GM04504 (cell line): ENCODE measurements around the gene LYAR.
A peak's percentile ranks its signal among the peaks of the same experiment; 100 is the strongest.

Experiments
- DNase-seq: peaks from one replicate; pipeline ENCODE4 v3.0.0-alpha.2; 2012; ENCODE audit warnings: low read depth

LYAR gene

DNA sequence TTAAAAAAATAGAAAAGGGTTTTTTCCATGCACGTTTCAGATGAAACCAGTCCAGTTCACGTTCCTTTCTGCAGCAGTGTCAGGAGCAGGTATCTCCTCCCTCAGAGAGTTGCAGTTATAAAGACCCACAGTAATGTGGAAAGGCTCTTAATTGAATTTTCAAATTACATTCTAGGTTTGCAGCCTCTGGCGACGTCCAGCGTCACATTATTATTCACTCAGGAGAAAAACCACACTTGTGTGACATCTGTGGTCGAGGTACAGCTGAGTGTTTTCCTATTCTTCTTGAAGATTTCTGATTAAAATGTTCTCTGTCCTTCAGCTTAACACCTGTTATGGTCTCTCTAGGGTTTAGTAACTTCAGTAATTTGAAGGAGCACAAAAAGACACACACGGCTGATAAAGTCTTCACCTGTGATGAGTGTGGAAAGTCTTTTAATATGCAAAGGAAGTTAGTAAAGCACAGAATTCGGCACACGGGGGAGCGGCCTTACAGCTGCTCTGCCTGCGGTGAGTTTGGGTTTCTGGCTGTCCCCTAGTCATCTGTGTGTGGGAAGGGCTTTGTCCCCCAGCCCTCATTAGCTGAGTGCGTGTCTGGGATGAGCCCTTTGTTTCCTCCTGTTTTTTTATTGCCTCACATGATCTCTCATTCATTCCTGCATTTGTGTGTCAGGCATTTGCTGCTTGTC is 25.7 kb upstream of the LYAR start:
- DNase-seq, result no peak

DNA sequence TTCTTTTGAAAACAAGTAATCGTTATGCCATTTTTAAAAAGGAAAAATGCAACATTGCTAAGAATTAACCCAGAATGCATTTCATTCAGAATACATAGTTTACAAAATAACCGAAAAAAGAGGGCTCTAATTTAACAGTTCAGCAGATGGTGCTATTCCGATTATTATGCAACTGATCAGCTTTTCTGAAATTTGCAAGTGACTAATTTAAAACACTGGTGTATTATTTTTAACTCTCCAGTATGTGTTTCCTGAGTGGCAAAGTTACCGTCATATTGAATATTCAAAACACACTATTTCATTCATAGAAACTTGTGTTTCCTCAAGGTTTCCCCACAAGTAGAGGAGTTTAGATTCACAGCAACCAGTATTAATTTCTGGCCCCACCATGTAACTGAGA is 21.2 kb upstream of the LYAR start:
- no peak for DNase-seq

GRCh38 chr4:4308800-4309441 is 19.0 kb upstream of the LYAR start:
- peak; percentile 68 for DNase-seq

DNA sequence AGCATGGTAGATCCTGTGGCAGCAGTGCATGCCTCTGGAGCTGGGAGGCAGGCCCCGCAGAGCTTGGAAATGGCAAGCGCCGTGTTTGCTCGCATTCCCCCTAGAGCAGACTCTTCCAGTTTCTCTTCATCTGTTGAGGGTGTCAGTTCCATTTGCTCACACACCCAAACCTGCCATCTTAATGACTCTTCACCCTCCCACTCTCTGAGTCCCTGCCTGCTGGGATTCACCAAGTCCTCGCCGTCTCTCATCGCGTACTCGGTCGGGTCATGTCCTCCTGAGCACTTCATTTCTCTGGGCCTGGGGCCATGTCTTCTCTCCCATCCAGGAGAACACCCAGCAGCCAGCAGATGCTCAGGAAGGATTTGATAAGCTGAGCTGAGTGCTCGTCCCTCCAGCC is 17.0 kb upstream of the LYAR start:
- DNase-seq, result no peak

- no peak for DNase-seq
Observed at GRCh38 chr4:4302416-4302815, 12.5 kb upstream of the LYAR start.

GRCh38 chr4:4302001-4302400 is 12.0 kb upstream of the LYAR start:
- no peak for DNase-seq

DNA sequence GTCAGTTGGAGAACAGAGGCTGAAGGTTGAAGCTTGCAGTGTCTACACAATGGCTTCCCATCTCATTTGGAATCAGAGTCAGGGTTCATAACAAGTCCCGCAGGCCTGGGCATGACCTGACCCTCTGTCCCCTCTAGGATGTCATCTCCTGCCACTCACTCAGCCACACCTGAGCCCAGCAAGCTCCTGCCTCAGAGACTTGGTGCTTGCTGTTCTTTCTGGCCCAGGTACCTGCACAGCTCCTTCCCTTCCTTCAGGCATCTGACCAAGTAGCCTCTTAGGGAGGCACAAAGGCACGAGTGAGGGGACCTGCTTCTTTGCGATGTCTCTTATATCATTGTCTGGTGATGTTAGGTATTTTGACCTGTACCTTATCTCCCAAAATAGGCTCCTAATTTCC is 9.1 kb upstream of the LYAR start:
- DNase-seq, result no peak

DNA sequence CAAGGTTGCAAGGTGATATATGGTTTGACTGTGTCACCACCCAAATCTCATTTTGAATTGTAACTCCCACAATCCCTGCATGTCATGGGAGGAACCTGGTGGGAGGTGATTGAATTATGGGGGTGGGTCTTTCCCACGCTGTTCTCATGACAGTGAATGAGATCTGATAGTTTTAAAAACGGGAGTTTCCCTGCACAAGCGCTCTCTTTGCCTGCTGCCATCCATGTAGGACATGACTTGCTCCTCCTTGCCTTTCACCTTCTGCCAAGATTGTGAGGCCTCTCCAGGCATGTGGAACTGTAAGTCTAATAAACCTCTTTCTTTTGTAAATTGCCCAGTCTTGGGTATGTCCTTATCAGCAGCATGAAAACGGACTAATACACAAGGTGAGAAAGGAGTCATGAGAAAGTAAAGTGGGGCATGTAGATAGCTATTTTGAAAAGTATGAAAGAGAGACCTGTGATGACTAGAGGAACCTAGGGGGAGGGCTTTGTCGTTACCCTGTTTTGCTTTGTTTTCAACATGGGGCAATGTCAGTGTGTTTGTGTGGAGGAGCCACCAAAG is 6.4 kb upstream of the LYAR start:
- DNase-seq, result no peak

GRCh38 chr4:4293279-4293678 is 3.3 kb upstream of the LYAR start:
- DNase-seq, result no peak

GRCh38 chr4:4289597-4289940 is 385 bp downstream of the LYAR start:
- no peak for DNase-seq

GRCh38 chr4:4289055-4289454 is 899 bp downstream of the LYAR start:
- no peak for DNase-seq

DNA sequence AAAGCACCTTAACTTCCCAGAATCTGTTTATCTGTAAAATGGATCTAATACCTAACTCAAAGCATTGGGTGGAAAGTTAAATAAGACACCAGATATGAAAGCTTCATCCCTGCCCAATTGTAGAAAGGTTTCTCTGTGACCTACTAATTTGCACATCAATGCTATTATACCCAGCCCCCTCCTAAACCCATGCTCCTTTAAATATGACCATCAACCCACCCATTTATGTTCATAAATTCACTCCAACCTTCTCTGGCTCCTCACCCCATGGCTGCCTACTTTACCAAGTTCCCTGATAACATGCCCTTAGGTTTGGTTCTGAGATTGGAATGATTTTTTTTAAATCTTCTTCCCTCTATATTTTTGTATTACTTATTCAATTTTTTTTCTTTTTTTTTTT is 1.9 kb downstream of the LYAR start:
- DNase-seq, result no peak

DNA sequence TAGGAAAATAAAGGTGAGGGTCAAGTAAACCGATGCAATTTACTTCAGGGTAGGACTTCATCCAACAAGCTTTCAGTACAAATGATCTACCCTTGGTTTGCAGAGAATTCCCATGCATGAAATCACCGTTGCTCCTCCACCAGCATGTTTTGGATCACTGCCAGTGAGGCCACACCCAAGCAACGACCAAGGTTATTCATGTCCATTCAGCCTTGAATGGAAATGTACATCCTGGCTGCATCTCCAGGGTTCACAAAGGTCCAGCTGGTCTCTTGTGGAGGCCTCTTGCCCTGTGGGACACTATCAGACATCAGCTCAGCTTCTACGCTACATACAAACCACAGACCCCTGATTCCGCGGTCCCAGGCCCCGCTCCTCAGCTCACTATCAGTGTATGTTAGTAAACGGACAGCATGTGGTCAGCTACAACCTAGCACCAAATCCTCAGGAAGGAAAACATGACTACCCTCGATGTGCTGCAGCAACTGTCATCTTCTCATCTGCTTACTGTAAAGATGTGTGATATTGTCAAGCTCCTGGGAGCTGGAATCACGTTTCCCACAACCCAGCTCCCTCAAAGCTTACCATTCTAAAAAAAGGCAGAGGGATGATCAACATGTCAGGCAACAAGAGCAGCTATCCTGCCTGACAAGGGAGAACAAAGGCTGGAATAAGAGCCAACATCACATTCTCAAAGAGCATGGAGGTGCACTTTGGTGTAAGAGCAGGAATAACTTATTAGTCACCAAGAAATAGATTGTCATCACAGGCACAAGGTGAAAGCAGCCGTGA is 4.9 kb downstream of the LYAR start:
- DNase-seq, result no peak

DNA sequence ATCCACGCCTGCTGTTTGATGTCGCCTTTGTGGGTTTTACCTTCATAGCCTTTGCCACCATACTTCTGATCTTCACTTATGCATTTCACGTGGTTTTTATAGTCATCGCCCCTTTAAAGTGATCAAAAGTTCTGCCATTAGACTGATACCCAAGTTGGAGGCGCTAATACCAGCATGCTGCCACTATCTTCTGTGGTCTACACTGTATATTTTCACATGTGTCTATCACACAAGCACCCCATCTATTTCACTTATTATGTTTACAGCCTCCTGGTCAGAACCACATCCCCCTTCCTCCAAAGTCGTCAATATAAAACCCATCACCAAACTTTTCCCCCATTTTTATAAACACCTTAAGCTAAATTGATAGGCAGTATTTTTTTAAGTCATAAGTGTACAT is 8.2 kb downstream of the LYAR start:
- no peak for DNase-seq

DNA sequence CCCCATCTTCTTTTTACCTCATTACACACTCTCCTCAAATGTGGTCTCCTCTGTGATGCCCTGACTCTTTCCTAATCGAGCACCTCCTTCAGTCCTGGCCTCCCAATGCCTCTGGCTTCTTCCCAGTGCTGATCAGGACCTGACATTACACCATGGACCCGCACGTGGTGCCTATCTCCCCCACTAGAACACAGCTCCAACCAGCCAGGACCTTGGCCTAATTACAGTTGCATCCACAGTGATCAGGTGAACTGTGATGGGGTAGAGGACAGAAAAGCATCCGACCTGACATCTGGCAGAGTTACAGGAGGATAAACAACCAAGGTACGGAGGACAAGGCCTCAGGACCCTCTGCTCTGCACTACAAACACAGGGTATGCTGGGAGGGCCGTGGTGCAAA is 12.4 kb downstream of the LYAR start:
- no peak for DNase-seq

GRCh38 chr4:4274226-4274625 is 15.7 kb downstream of the LYAR start:
- no peak for DNase-seq

DNA sequence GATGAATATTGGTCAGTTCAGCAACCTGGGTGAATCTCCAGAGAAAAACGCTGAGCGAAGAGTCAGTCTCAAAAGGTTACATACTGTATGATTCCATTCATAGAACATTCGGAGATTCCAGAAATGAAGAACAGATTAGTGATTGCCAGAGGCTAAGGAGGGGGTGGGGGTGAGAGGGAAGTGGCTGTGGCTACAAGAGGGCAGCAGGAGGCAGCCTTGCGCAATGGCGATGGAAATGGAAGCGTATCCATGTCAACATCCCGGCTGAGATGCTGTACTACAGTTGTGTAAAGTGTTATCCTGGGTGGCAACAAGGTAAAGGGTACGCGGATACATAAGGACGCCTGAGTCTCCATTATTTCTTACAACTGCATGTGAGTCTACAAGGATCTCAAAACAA is 18.0 kb downstream of the LYAR start:
- no peak for DNase-seq

GRCh38 chr4:4270529-4270928 is 19.4 kb downstream of the LYAR start:
- DNase-seq, result no peak

- no peak for DNase-seq
Observed at GRCh38 chr4:4269856-4270255, 20.1 kb downstream of the LYAR start.

- DNase-seq, result no peak
Observed at GRCh38 chr4:4269331-4269731, 20.6 kb downstream of the LYAR start.

DNA sequence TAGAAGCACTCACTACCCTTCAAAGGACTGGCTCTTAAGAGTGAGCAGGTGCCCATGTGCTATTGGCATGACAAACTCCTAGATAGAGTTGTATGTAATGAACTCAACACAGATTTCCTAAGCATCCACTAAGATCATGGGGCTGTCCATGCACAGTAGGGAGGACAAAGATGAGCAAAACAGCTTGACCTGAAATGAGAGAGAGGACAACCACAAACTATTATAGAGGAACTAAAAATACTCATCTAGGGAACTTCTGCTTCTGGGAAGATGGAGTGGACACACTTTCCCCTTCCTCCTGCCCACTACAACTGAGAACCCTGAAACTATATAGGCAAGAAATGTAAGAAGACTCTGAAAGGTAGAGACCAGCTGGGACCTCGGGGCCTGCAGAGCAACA is 21.2 kb downstream of the LYAR start:
- no peak for DNase-seq

- no peak for DNase-seq
Observed at GRCh38 chr4:4267981-4268380, 22.0 kb downstream of the LYAR start.

DNA sequence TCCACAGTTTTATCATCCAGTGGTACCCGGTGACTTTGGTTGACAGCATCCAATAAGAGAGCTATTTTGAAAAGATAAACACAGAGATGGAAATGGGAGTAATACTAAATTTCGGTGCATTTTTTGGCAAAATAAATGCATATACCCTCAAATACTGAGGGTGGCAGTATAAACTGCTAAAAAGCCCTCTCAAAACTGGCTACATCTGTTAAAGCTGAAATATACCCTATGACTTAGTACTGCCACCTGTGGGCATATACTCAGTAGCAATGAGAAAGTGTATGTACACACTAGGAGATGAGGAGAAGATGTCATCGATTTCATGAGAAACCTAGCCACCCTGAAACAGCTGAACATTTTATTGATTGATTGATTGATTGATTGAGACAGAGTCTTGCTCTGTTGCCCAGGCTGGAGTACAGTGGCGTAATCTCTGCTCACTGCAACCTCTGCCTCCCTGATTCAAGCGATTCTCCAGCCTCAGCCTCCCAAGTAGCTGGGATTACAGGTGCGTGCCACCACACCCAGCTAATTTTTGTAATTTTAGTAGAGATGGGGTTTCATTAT is 29.7 kb downstream of the LYAR start:
- DNase-seq, result peak; percentile 28
